ENCODE measurements around the gene LCNL1. TPM values are rescaled to one million over a fixed set of nuclear protein-coding genes. Genes with fewer than 3 reads are reported as not detected.

Gene LCNL1
- total and polyA plus RNA-seq, 10 of the 15 experiments (the other 5 are each of a cell fraction or from before 2014, with no cell fraction given) = not detected

GRCh38 chr9:136934277-136934676 is 48.5 kb upstream of the LCNL1 start:
- DNase-seq (ENCODE audit: low read depth, low spot score) (no peak), ATAC-seq (no peak), FAIRE-seq (no peak)
- ChIA-PET RAD21 (ENCODE audit: unreplicated experiment) (no interaction called here), CTCF (no interaction called here), POLR2A (no interaction called here), SMC1A (ENCODE audit: uncharacterized antibody, unreplicated experiment) (no interaction called here)
- Histone ChIP-seq H4K20me1 (ENCODE audit: control insufficient read depth, insufficient read depth) (no peaks in the 10 kb centered on the region), H3K27ac (ENCODE audit: control insufficient read depth, insufficient read depth) (no peak overlapping the region), H3K9me3 (replicated peaks; ENCODE audit: control insufficient read depth, insufficient read depth, low read length) (no peaks in the 10 kb centered on the region; the same call in 2 of the 3 replicates), H3K36me3 (ENCODE audit: control insufficient read depth in 2 of 2, insufficient read depth in 2 of 2, low read length in 1 of 2) (peaks cover 0 to 8% of the 10 kb centered on the region in 2 experiments; a peak in 2 of 4 replicates), H3K27me3 (replicated peaks in 1 of 2; ENCODE audit: control insufficient read depth in 2 of 2, insufficient read depth in 2 of 2, low read length in 1 of 2) (no peaks in the 10 kb centered on the region), H3K9ac (ENCODE audit: control insufficient read depth, insufficient read depth, low read length) (no peak overlapping the region), H3K79me2 (ENCODE audit: control insufficient read depth, insufficient read depth, low read length) (no peaks in the 10 kb centered on the region), H3K4me3 (no peak overlapping the region), H2AFZ (ENCODE audit: control insufficient read depth, low read depth, low read length) (no peak overlapping the region), H3K4me2 (ENCODE audit: control insufficient read depth, insufficient read depth) (no peak overlapping the region), H3K4me1 (ENCODE audit: control insufficient read depth, insufficient read depth, low read length) (no peaks in the 10 kb centered on the region)
- BruUV-seq (replicated peaks) = no TSS peak
- 75% methylated on average over 3 of the region's 3 CpGs for WGBS (ENCODE audit: insufficient coverage, insufficient replicate concordance, low lambda C conversion rate, missing lambda C conversion rate)
- TF ChIP-seq MYC (IDR thresholded peaks at IDR 0.05; ENCODE audit: insufficient read depth, insufficient read length, insufficient replicate concordance, low read length, severe bottlenecking) (no peak), BCL3 (IDR thresholded peaks at IDR 0.05; ENCODE audit: borderline replicate concordance, insufficient read depth, low read depth, low read length, poor library complexity, severe bottlenecking) (no peak), USF2 (IDR thresholded peaks at IDR 0.05; ENCODE audit: borderline replicate concordance, low read depth, low read length) (no peak), TARDBP (IDR thresholded peaks at IDR 0.05; ENCODE audit: borderline replicate concordance) (no peak), TCF12 (IDR thresholded peaks at IDR 0.05; ENCODE audit: low read depth, low read length) (no peak), POLR2AphosphoS2 (IDR thresholded peaks at IDR 0.05; ENCODE audit: low read depth, low read length) (no peak), MLLT1 (IDR thresholded peaks at IDR 0.05) (no peak), CHD4 (IDR thresholded peaks at IDR 0.05) (no peak), GABPA (IDR thresholded peaks at IDR 0.05; ENCODE audit: low read depth) (no peak), MTA3 (IDR thresholded peaks at IDR 0.05; ENCODE audit: borderline replicate concordance, low read length) (no peak), PBX3 (IDR thresholded peaks at IDR 0.05; ENCODE audit: insufficient replicate concordance, low read depth, low read length) (no peak), SREBF1 (IDR thresholded peaks at IDR 0.05; ENCODE audit: low read length) (no peak)
- in situ Hi-C loops (cut with MboI) = no loop called here
- intact Hi-C loops (cut with micrococcal nuclease; ENCODE audit: unreplicated experiment) = no loop called here
